Gastrocnemius medialis (tissue), 4 donors: ENCODE results near the gene RUFY1.

Experiments
- CTCF ChIP-seq, 5 experiments: fragments of 450-650 bp in 3 of 5; fragments of 200-600 bp in 2 of 5; sonication (generic) in 2 of 5; IDR thresholded peaks in 4 of 5; conservative IDR thresholded peaks in 1 of 5; 1 replicate in 4 of 5; 2 replicates in 1 of 5; pipeline ENCODE4 v1.5.1; 2016 to 2019; ENCODE audit warnings: antibody characterized with exemption in 5 of 5, mild to moderate bottlenecking in 3 of 5, moderate library complexity in 3 of 5
- POLR2A ChIP-seq, 2 donors: fragments of 450-650 bp; IDR thresholded peaks; one replicate each; pipeline ENCODE4 v1.6.1; 2017; ENCODE audit warnings: antibody characterized with exemption in 2 of 2, mild to moderate bottlenecking in 2 of 2, moderate library complexity in 2 of 2

DNA sequence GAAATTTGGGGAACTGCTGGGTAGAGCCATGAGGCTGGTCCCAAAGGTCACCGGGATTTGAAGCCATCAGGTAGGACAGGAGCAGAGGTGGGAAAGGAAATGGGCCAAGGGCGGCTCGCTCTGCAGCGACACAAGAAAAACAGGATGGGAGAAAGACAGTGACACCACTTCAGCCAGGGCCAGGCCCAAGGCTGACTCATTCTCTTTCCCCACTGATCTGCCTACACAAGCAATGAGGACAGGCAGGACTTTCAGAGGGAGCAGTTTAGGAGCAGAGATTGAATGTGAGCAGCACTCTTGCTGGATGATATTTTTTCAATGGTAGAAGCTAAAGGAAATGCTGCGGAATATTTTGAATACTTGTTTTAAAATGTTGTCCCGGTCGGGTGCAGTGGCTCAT lies 3.5 kb downstream of the RUFY1 start:
- TF ChIP-seq CTCF (IDR thresholded peaks at IDR 0.05 in 4 of 5, conservative IDR thresholded peaks at IDR 0.05 in 1 of 5): no peak
- no peak for TF ChIP-seq POLR2A (IDR thresholded peaks at IDR 0.05)
